ENCODE measurements around the gene PLCXD3.

DNA sequence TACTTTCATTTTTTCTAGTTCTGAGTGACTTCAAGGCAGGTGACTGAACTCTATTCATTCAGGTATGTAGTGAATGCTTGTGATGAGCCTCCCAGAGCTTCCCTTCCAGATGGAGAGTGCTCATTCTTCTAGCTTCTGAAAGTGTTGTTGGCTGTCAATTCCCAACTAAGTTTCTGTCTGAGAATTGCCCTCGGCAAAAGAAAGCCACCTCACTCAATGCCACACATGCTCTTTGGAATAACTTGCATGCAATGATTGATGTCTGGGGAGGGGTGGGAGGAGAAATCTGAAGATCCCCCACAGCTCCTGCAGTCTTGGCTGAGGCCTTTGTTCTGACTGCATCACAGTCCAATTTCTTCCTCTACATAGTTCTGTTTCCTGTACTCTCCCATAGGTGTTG, 173.9 kb downstream of the PLCXD3 start:
- TF ChIP-seq TAF1 (IDR thresholded peaks at IDR 0.05; ENCODE audit: borderline replicate concordance, low read depth, low read length) (no peak), POLR2AphosphoS5 (IDR thresholded peaks at IDR 0.05; ENCODE audit: low read depth, low read length) (no peak)

Measured in GM12892 (cell line).